Uterus (tissue), 2 donors: ENCODE data around the gene COMMD9.

Experiments
- POLR2A ChIP-seq, 2 donors: fragments of 450-650 bp; IDR thresholded peaks; one replicate each; pipeline ENCODE4 v1.6.1; 2016; ENCODE audit warnings: antibody characterized with exemption in 2 of 2, mild to moderate bottlenecking in 1 of 2, moderate library complexity in 1 of 2
- TF ChIP-seq, protein P1 (sequence below), 4 experiments: fragments of 200-600 bp in 2 of 4; fragments of 450-650 bp in 2 of 4; sonication (generic) in 2 of 4; IDR thresholded peaks; one replicate each; pipeline ENCODE4 v1.5.1; 2016 to 2019; ENCODE audit warnings: antibody characterized with exemption in 4 of 4, mild to moderate bottlenecking in 2 of 4, moderate library complexity in 1 of 4

DNA sequence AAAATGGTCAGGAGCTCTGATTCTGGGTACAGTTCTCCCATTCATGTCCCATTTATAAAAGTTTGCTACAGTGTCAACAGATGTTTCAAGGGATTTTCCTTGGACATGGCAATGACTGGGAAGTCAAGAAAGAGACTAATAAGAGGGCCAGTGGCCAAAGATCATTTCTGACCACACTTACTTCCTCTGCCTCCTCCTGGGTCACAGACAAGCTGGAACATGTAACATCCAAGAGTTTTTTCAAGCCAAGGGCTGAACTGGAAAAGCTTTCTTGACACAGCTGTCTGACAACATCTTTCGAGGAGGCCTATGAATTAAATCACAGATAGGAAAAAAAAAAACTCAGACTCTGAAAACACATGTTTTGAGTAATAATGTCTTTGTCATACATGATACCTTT, 8.7 kb downstream of the COMMD9 start:
- TF ChIP-seq, protein P1, sequence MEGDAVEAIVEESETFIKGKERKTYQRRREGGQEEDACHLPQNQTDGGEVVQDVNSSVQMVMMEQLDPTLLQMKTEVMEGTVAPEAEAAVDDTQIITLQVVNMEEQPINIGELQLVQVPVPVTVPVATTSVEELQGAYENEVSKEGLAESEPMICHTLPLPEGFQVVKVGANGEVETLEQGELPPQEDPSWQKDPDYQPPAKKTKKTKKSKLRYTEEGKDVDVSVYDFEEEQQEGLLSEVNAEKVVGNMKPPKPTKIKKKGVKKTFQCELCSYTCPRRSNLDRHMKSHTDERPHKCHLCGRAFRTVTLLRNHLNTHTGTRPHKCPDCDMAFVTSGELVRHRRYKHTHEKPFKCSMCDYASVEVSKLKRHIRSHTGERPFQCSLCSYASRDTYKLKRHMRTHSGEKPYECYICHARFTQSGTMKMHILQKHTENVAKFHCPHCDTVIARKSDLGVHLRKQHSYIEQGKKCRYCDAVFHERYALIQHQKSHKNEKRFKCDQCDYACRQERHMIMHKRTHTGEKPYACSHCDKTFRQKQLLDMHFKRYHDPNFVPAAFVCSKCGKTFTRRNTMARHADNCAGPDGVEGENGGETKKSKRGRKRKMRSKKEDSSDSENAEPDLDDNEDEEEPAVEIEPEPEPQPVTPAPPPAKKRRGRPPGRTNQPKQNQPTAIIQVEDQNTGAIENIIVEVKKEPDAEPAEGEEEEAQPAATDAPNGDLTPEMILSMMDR (IDR thresholded peaks at IDR 0.05), result no peak
- no peak for TF ChIP-seq POLR2A (IDR thresholded peaks at IDR 0.05)
